ENCODE results near the gene SAMD11. TPM values are rescaled to one million over a fixed set of nuclear protein-coding genes. Genes with fewer than 3 reads are reported as not detected.

The SAMD11 gene
- total and polyA plus RNA-seq, 2 of the 13 experiments (the other 11 are each of a cell fraction or from before 2014, with no cell fraction given), result 0.11 TPM; not detected in 1

DNA sequence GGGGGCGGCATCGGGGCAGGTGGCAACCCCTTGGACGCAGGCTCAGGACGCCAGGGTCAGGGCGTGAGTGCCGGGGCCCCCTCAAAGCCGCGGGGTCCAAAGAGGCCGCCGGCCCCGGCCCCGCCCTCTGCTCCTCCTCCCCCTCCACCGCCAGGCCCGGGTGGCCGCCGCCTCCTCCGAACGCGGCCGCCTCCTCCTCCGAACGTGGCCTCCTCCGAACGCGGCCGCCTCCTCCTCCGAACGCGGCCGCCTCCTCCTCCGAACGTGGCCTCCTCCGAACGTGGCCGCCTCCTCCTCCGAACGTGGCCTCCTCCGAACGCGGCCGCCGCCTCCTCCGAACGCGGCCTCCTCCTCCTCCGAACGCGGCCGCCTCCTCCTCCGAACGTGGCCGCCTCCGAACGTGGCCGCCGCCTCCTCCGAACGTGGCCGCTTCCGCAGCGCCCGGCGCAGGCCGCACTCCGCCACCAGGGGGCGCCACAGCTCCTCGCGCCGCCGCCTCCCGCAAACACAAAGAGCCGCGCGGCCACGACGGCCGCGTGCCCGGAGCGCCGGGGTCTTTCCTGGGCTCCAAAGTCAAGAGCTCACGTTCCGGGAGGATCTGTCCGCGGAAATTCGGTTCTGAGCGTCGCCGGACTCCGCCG lies 19.3 kb upstream of the SAMD11 start (continued):
- TF ChIP-seq ZNF546 (CRISPR knock-in tag; conservative IDR thresholded peaks at IDR 0.05), result 0 out of 2 replicates have a peak, but pooled peaks have one; percentile 41
- peak; percentile 84 for TF ChIP-seq ZNF777 (CRISPR knock-in tag; IDR thresholded peaks at IDR 0.05)
- no peak for TF ChIP-seq ZNF180 (CRISPR knock-in tag; IDR thresholded peaks at IDR 0.05; ENCODE audit: borderline replicate concordance, low read depth)
- TF ChIP-seq SP4 (CRISPR knock-in tag; IDR thresholded peaks at IDR 0.05), result peak; percentile 26; the same call in 1 of the 2 replicates
- TF ChIP-seq ZNF746 (CRISPR knock-in tag; IDR thresholded peaks at IDR 0.05), result no peak
- peak; percentile 61; the same call in 1 of the 2 replicates for TF ChIP-seq ZSCAN21 (CRISPR knock-in tag; IDR thresholded peaks at IDR 0.05; ENCODE audit: borderline replicate concordance)
- TF ChIP-seq TBX3 (IDR thresholded peaks at IDR 0.05; ENCODE audit: borderline replicate concordance), result no peak
- TF ChIP-seq ZNF878 (CRISPR knock-in tag; IDR thresholded peaks at IDR 0.05), result no peak
- TF ChIP-seq ZNF143 (CRISPR knock-in tag; IDR thresholded peaks at IDR 0.05), result no peak
- no peak for TF ChIP-seq HNF4A (CRISPR knock-in tag; IDR thresholded peaks at IDR 0.05)
- TF ChIP-seq, protein P1, sequence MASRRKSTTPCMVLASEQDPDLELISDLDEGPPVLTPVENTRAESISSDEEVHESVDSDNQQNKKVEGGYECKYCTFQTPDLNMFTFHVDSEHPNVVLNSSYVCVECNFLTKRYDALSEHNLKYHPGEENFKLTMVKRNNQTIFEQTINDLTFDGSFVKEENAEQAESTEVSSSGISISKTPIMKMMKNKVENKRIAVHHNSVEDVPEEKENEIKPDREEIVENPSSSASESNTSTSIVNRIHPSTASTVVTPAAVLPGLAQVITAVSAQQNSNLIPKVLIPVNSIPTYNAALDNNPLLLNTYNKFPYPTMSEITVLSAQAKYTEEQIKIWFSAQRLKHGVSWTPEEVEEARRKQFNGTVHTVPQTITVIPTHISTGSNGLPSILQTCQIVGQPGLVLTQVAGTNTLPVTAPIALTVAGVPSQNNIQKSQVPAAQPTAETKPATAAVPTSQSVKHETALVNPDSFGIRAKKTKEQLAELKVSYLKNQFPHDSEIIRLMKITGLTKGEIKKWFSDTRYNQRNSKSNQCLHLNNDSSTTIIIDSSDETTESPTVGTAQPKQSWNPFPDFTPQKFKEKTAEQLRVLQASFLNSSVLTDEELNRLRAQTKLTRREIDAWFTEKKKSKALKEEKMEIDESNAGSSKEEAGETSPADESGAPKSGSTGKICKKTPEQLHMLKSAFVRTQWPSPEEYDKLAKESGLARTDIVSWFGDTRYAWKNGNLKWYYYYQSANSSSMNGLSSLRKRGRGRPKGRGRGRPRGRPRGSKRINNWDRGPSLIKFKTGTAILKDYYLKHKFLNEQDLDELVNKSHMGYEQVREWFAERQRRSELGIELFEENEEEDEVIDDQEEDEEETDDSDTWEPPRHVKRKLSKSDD (CRISPR knock-in tag; IDR thresholded peaks at IDR 0.05; ENCODE audit: low read depth), result peak; percentile 70; the same call in 1 of the 2 replicates
- TF ChIP-seq GATAD1 (CRISPR knock-in tag; IDR thresholded peaks at IDR 0.05), result peak; percentile 51
- no peak for TF ChIP-seq FOXP1 (IDR thresholded peaks at IDR 0.05)
- no peak for TF ChIP-seq FOXP1 (CRISPR knock-in tag; IDR thresholded peaks at IDR 0.05)
- TF ChIP-seq ZNF850 (CRISPR knock-in tag; conservative IDR thresholded peaks at IDR 0.05), result no peak
- TF ChIP-seq, protein P2, sequence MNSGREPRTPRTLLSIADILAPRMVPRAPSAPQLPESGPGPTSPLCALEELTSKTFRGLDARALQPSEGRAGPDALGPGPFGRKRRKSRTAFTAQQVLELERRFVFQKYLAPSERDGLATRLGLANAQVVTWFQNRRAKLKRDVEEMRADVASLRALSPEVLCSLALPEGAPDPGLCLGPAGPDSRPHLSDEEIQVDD (CRISPR knock-in tag; IDR thresholded peaks at IDR 0.05; ENCODE audit: borderline replicate concordance), result peak; percentile 37; the same call in 1 of the 2 replicates
- peak; percentile 78 for TF ChIP-seq ZNF709 (CRISPR knock-in tag; IDR thresholded peaks at IDR 0.05)
- TF ChIP-seq TGIF2 (CRISPR knock-in tag; IDR thresholded peaks at IDR 0.05), result no peak
- peak; percentile 72 for TF ChIP-seq GABPB1 (CRISPR knock-in tag; IDR thresholded peaks at IDR 0.05)
- TF ChIP-seq ZFYVE20 (CRISPR knock-in tag; IDR thresholded peaks at IDR 0.05; ENCODE audit: borderline replicate concordance, low read depth), result no peak
- TF ChIP-seq ZNF430 (CRISPR knock-in tag; IDR thresholded peaks at IDR 0.05), result peak; percentile 67; the same call in 1 of the 2 replicates
- peak; percentile 39 for TF ChIP-seq TEAD3 (CRISPR knock-in tag; optimal IDR thresholded peaks at IDR 0.05; ENCODE audit: borderline replicate concordance)
- TF ChIP-seq MATR3 (CRISPR knock-in tag; IDR thresholded peaks at IDR 0.05), result no peak
- no peak for TF ChIP-seq TERF1 (CRISPR knock-in tag; IDR thresholded peaks at IDR 0.05)
- TF ChIP-seq RBAK (CRISPR knock-in tag; IDR thresholded peaks at IDR 0.05), result no peak
- TF ChIP-seq, protein P3, sequence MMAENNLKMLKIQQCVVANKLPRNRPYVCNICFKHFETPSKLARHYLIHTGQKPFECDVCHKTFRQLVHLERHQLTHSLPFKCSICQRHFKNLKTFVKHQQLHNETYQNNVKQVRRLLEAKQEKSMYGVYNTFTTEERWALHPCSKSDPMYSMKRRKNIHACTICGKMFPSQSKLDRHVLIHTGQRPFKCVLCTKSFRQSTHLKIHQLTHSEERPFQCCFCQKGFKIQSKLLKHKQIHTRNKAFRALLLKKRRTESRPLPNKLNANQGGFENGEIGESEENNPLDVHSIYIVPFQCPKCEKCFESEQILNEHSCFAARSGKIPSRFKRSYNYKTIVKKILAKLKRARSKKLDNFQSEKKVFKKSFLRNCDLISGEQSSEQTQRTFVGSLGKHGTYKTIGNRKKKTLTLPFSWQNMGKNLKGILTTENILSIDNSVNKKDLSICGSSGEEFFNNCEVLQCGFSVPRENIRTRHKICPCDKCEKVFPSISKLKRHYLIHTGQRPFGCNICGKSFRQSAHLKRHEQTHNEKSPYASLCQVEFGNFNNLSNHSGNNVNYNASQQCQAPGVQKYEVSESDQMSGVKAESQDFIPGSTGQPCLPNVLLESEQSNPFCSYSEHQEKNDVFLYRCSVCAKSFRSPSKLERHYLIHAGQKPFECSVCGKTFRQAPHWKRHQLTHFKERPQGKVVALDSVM (CRISPR knock-in tag; IDR thresholded peaks at IDR 0.05), result peak; percentile 80

All from HepG2 (cell line).